T-cell (primary cell): ENCODE data around the gene LSM2. TPM values are rescaled to one million over a fixed set of nuclear protein-coding genes. Genes with fewer than 3 reads are reported as not detected.
"Not testable (repeated sequence)": the region's sequence is repeated elsewhere in the genome, so short reads cannot be mapped to it uniquely, and the experiment has no call there.

Source experiments
- ATAC-seq, 4 experiments: fragments of 200-7000 bp in 3 of 4; fragments of 150-1000 bp in 1 of 4; cut with Tn5 transposase; replicated peaks in 1 of 4; 1 replicate in 3 of 4; 2 replicates in 1 of 4; pipeline ENCODE4 v1.10.0; 2021; ENCODE audit warnings: moderate library complexity in 3 of 4, mild to moderate bottlenecking in 2 of 4, moderate number of reproducible peaks in 1 of 4
- CTCF ChIA-PET, 2 donors: fragments of 300-600 bp; sonication (Branson Sonifier 250); formaldehyde crosslinking; loops; one replicate each; lab custom pipeline; 2022; ENCODE audit warnings: antibody characterized with exemption in 2 of 2; lab: Charles Lee
- POLR2A ChIA-PET, 2 donors: fragments of 300-600 bp; sonication (Branson Sonifier 250); formaldehyde crosslinking; loops; one replicate each; lab custom pipeline; 2022; ENCODE audit warnings: antibody characterized with exemption in 2 of 2; lab: Charles Lee
- DNase-seq, 35 experiments: peaks; one replicate each; pipeline versions ENCODE4 v3.0.0 to v3.0.0-alpha.2; 2013 to 2023
- H3K27ac ChIP-seq: one replicate; pipeline ENCODE4 v1.5.1; 2013; ENCODE audit warnings: low read length
- H3K27me3 ChIP-seq, 2 experiments: replicated peaks in 1 of 2; 1 replicate in 1 of 2; 2 replicates in 1 of 2; pipeline versions ENCODE4 v1.6.1 to v1.7.0; 2013; ENCODE audit warnings: low read length in 1 of 2, mixed read lengths in 1 of 2; ENCODE audit not compliant: control insufficient read depth in 2 of 2, insufficient read depth in 2 of 2; ENCODE audit errors: extremely low read depth in 1 of 2
- H3K36me3 ChIP-seq, 2 donors: 1 replicate in 1 of 2; 2 replicates in 1 of 2; pipeline versions ENCODE4 v1.6.1 to v1.7.0; 2013; ENCODE audit warnings: low read length in 1 of 2; ENCODE audit not compliant: control insufficient read depth in 2 of 2, insufficient read depth in 1 of 2; ENCODE audit errors: extremely low read depth in 1 of 2
- H3K4me1 ChIP-seq, 2 experiments: 1 replicate in 1 of 2; 2 replicates in 1 of 2; pipeline versions ENCODE4 v1.6.1 to v1.7.0; 2013; ENCODE audit warnings: low read length in 2 of 2, mixed read lengths in 1 of 2; ENCODE audit not compliant: insufficient read depth in 2 of 2, control insufficient read depth in 1 of 2; ENCODE audit errors: extremely low read depth in 1 of 2
- H3K4me3 ChIP-seq, 2 donors: 1 replicate in 1 of 2; 2 replicates in 1 of 2; pipeline versions ENCODE4 v1.5.1 to v1.7.0; 2013; ENCODE audit warnings: mild to moderate bottlenecking in 2 of 2, low read length in 1 of 2, moderate library complexity in 1 of 2; ENCODE audit not compliant: control insufficient read depth in 1 of 2; ENCODE audit errors: extremely low read depth in 1 of 2
- H3K9me3 ChIP-seq: 2 replicates; pipeline ENCODE4 v1.7.0; 2013
- H3K27ac Mint-ChIP-seq, 2 donors: one replicate each; pipeline ENCODE4 v1.8.0; 2020 to 2021; ENCODE audit warnings: mild to moderate bottlenecking in 2 of 2, mixed read lengths in 2 of 2
- H3K27me3 Mint-ChIP-seq, 2 donors: one replicate each; pipeline ENCODE4 v1.8.0; 2021 to 2022; ENCODE audit warnings: mixed read lengths in 2 of 2
- H3K36me3 Mint-ChIP-seq: one replicate; pipeline ENCODE4 v1.8.0; 2021; ENCODE audit warnings: mixed read lengths
- H3K4me1 Mint-ChIP-seq, 3 donors: one replicate each; pipeline ENCODE4 v1.8.0; 2020 to 2022; ENCODE audit warnings: mixed read lengths in 3 of 3, mild to moderate bottlenecking in 1 of 3
- H3K4me3 Mint-ChIP-seq, 3 donors: one replicate each; pipeline ENCODE4 v1.8.0; 2020 to 2022; ENCODE audit warnings: mild to moderate bottlenecking in 3 of 3, mixed read lengths in 3 of 3, moderate library complexity in 3 of 3
- H3K9me3 Mint-ChIP-seq, 3 donors: one replicate each; pipeline ENCODE4 v1.8.0; 2020 to 2022; ENCODE audit warnings: mixed read lengths in 3 of 3
- WGBS: methylation state at CpG from one replicate; pipeline ENCODE4 v1.1.5; 2013; ENCODE audit warnings: missing lambda C conversion rate; ENCODE audit not compliant: insufficient coverage; 5-methylcytosine and 5-hydroxymethylcytosine counted together
- total RNA-seq, 35 experiments: library from RNA in 6 of 35; stranded (reverse) in 6 of 35; fragments of 120-200 nt in 1 of 35; gene quantifications; one replicate each; pipeline versions ENCODE4 v1.2.1 to v1.2.4 and lab custom pipeline; 2013 to 2026

Gene LSM2
- total RNA-seq, 5 donors from 2014 or later (not counting 1 experiment from before 2014, with no cell fraction given) = 24.2 to 36.4 (median 30.6) TPM

GRCh38 chr6:31829633-31830283 is 23.0 kb upstream of the LSM2 start:
- peak in 2 of 35 experiments; percentile 24 to 75 for DNase-seq
- Histone ChIP-seq H3K27me3 (no peaks in the 10 kb centered on the region), H3K4me1 (peaks cover 13 to 45% of the 10 kb centered on the region in 2 experiments), H3K36me3 (no peaks in the 10 kb centered on the region), H3K27ac (peak overlapping the region; percentile 60), H3K4me3 (peak overlapping the region; percentile 57 to 62), H3K9me3 (no peaks in the 10 kb centered on the region)
- H3K4me1 Mint-ChIP-seq = peaks cover 27 to 46% (median 37%) of the 10 kb centered on the region in 3 donors
- ChIA-PET POLR2A (interaction anchor here (0.6 kb wide), 2 partner anchors 39 to 73 kb away, joined by 3 read pairs; no protein-coding TSS in a partner anchor), CTCF (interaction anchor here (0.6 to 1.8 kb wide), 23 partner anchors 16 to 333 kb away, joined by 3 to 29 read pairs (median 5); partner anchors contain the start of genes ATP6V1G2 (in 1 of the 2), CLIC1 (in 1 of the 2), DDAH2 (in 1 of the 2) and LSM2 (in 1 of the 2))
- H3K9me3 Mint-ChIP-seq = no peaks in the 10 kb centered on the region
- H3K27me3 Mint-ChIP-seq = no peaks in the 10 kb centered on the region
- 0% methylated on average over 6 of the region's 15 CpGs for WGBS
- ATAC-seq = peak in 1 of 4 experiments; percentile 21
- peak overlapping the region; percentile 81 to 95 (median 91) for H3K4me3 Mint-ChIP-seq
- H3K36me3 Mint-ChIP-seq = no peaks in the 10 kb centered on the region
- H3K27ac Mint-ChIP-seq = peak overlapping the region; percentile 86 to 96

- 0% methylated on average over 37 of the region's 56 CpGs for WGBS
- no peaks in the 10 kb centered on the region for H3K9me3 Mint-ChIP-seq
- H3K36me3 ChIP-seq = no peaks in the 10 kb centered on the region
- peaks cover 34 to 49% (median 35%) of the 10 kb centered on the region in 3 donors for H3K4me1 Mint-ChIP-seq
- peak within 1 kb of the TSS; percentile 86 to 92 (median 92) for H3K4me3 Mint-ChIP-seq
- no peaks in the 10 kb centered on the region for H3K9me3 ChIP-seq
- H3K27ac Mint-ChIP-seq = peak within 1 kb of the TSS; percentile 98 to 99
- no peaks in the 10 kb centered on the region for H3K27me3 Mint-ChIP-seq
- H3K36me3 Mint-ChIP-seq = no peaks in the 10 kb centered on the region
- peaks cover 14 to 43% of the 10 kb centered on the region in 2 experiments for H3K4me1 ChIP-seq
- ChIA-PET CTCF (interaction anchor here in 1 of 2 donors (0.8 to 1.2 kb wide), 3 partner anchors 89 to 229 kb away, joined by 3 to 4 read pairs (median 3); partner anchors contain the start of gene BAG6), POLR2A (interaction anchor here (0.6 to 1.1 kb wide), 5 partner anchors 16 to 223 kb away, joined by 3 to 8 read pairs (median 4); partner anchors contain the start of gene LSM2 (in 1 of the 2))
- DNase-seq (peak; percentile 42 to 89 (median 68)), ATAC-seq (peak; percentile 69 to 77 (median 74))
- H3K4me3 ChIP-seq = peak within 1 kb of the TSS; percentile 70 to 82
- H3K27ac ChIP-seq = peak within 1 kb of the TSS; percentile 86
- no peaks in the 10 kb centered on the region for H3K27me3 ChIP-seq
Observed at GRCh38 chr6:31827286-31828079, 20.7 kb upstream of the LSM2 start, which contains the start of gene HSPA1B. TSS of gene HSPA1B (plus strand) at chr6:31827738. CDS start at chr6:31827951, 213 bp downstream.

- 0% methylated on average over 5 of the region's 13 CpGs for WGBS
- DNase-seq = peak in 5 of 35 experiments; percentile 21 to 41 (median 28)
- POLR2A ChIA-PET = interaction anchor here in 1 of 2 donors (0.6 to 1.2 kb wide), 3 partner anchors 8 to 285 kb away, joined by 3 to 5 read pairs (median 3); partner anchors contain the start of genes DDX39B and LSM2
Observed at GRCh38 chr6:31826793-31827285, 20.1 kb upstream of the LSM2 start.

GRCh38 chr6:31825553-31825952 is 18.8 kb upstream of the LSM2 start:
- no peaks in the 10 kb centered on the region for H3K27me3 ChIP-seq
- peak overlapping the region; percentile 8 for H3K27ac ChIP-seq
- no peak for DNase-seq
- ATAC-seq = no peak
- POLR2A ChIA-PET = interaction anchor here in 1 of 2 donors (0.6 to 0.7 kb wide), 2 partner anchors 17 to 237 kb away, joined by 3 read pairs; no protein-coding TSS in a partner anchor
- H3K9me3 Mint-ChIP-seq = no peaks in the 10 kb centered on the region
- H3K4me1 ChIP-seq = peaks cover 12 to 47% of the 10 kb centered on the region in 2 experiments
- H3K36me3 ChIP-seq = no peaks in the 10 kb centered on the region
- peaks cover 39 to 57% (median 40%) of the 10 kb centered on the region in 3 donors for H3K4me1 Mint-ChIP-seq
- no peaks in the 10 kb centered on the region for H3K9me3 ChIP-seq
- H3K4me3 ChIP-seq = no peak overlapping the region
- WGBS = no CpG with 5 or more reads among the region's 4 CpGs
- no peaks in the 10 kb centered on the region for H3K27me3 Mint-ChIP-seq
- CTCF ChIA-PET = no interaction called here
- H3K36me3 Mint-ChIP-seq = no peaks in the 10 kb centered on the region
- H3K4me3 Mint-ChIP-seq = peak overlapping the region in 1 of 3 donors; percentile 86
- H3K27ac Mint-ChIP-seq = peak overlapping the region; percentile 98 to 99

More at GRCh38 chr6:31826793-31827285, 20.1 kb upstream of the LSM2 start:
- H3K4me3 Mint-ChIP-seq = peak overlapping the region; percentile 86 to 92 (median 92)
- ATAC-seq = peak; percentile 4 to 18 (median 12)
- H3K4me1 Mint-ChIP-seq = peaks cover 40 to 54% (median 40%) of the 10 kb centered on the region in 3 donors
- no peaks in the 10 kb centered on the region for H3K27me3 Mint-ChIP-seq
- CTCF ChIA-PET = interaction anchor here in 1 of 2 donors (0.8 to 1.2 kb wide), 3 partner anchors 97 to 228 kb away, joined by 3 to 4 read pairs (median 3); partner anchors contain the start of gene BAG6
- Histone ChIP-seq H3K4me3 (peak overlapping the region; percentile 70 to 82), H3K9me3 (no peaks in the 10 kb centered on the region), H3K4me1 (peaks cover 17 to 48% of the 10 kb centered on the region in 2 experiments), H3K36me3 (no peaks in the 10 kb centered on the region), H3K27me3 (no peaks in the 10 kb centered on the region), H3K27ac (peak overlapping the region; percentile 86)
- no peaks in the 10 kb centered on the region for H3K36me3 Mint-ChIP-seq
- peak overlapping the region; percentile 98 to 99 for H3K27ac Mint-ChIP-seq
- H3K9me3 Mint-ChIP-seq = no peaks in the 10 kb centered on the region

- H3K4me3 Mint-ChIP-seq = peak overlapping the region in 1 of 3 donors; percentile 6
- H3K27me3 ChIP-seq, H3K36me3 ChIP-seq, ATAC-seq, H3K27ac ChIP-seq, H3K9me3 Mint-ChIP-seq, H3K4me3 ChIP-seq, H3K27me3 Mint-ChIP-seq, DNase-seq, H3K9me3 ChIP-seq, H3K36me3 Mint-ChIP-seq: not testable (repeated sequence)
- peaks cover 10 to 54% of the 10 kb centered on the region in 2 experiments for H3K4me1 ChIP-seq
- ChIA-PET POLR2A (interaction anchor here (0.5 to 0.6 kb wide), 2 partner anchors 11 to 310 kb away, joined by 3 to 6 read pairs; no protein-coding TSS in a partner anchor), CTCF (interaction anchor here in 1 of 2 donors (0.6 to 1.9 kb wide), 3 partner anchors 12 to 226 kb away, joined by 3 to 6 read pairs (median 3); partner anchors contain the start of gene LSM2)
- peak overlapping the region; percentile 52 to 64 for H3K27ac Mint-ChIP-seq
- H3K4me1 Mint-ChIP-seq = peaks cover 29 to 62% (median 45%) of the 10 kb centered on the region in 3 donors
- no CpG with 5 or more reads among the region's 9 CpGs for WGBS
Observed at GRCh38 chr6:31823592-31824196, 16.9 kb upstream of the LSM2 start.
